Activated CD4-positive, alpha-beta memory T cell treated with anti-CD3 and anti-CD28 coated beads, Interleukin-2, amount 10 ng/mL, durations not matched to agents 7 days and 5 days (primary cell): ENCODE measurements around the gene OMA1. TPM values are rescaled to one million over a fixed set of nuclear protein-coding genes. Genes with fewer than 3 reads are reported as not detected.
"Not testable (repeated sequence)": the region's sequence is repeated elsewhere in the genome, so short reads cannot be mapped to it uniquely, and the experiment has no call there.

Experiments used
- CTCF ChIA-PET: fragments of 350-600 bp; sonication (Branson Sonifier 250); formaldehyde crosslinking; loops from one replicate; lab custom pipeline; 2021; ENCODE audit warnings: antibody characterized with exemption, inconsistent platforms; lab: Charles Lee
- POLR2A ChIA-PET: fragments of 350-600 bp; sonication (Branson Sonifier 250); formaldehyde crosslinking; loops from one replicate; lab custom pipeline; 2021; ENCODE audit warnings: antibody characterized with exemption; lab: Charles Lee
- DNase-seq: peaks from one replicate; pipeline ENCODE4 v3.0.0-alpha.2; 2020
- H3K27ac Mint-ChIP-seq: one replicate; pipeline ENCODE4 v1.8.0; 2021; ENCODE audit warnings: mild to moderate bottlenecking, mixed read lengths
- H3K27me3 Mint-ChIP-seq: one replicate; pipeline ENCODE4 v1.8.0; 2021; ENCODE audit warnings: mixed read lengths
- H3K36me3 Mint-ChIP-seq: one replicate; pipeline ENCODE4 v1.8.0; 2021; ENCODE audit warnings: low read depth, mixed read lengths
- H3K4me1 Mint-ChIP-seq: one replicate; pipeline ENCODE4 v1.8.0; 2021; ENCODE audit warnings: mixed read lengths
- H3K4me3 Mint-ChIP-seq: one replicate; pipeline ENCODE4 v1.8.0; 2021; ENCODE audit warnings: mild to moderate bottlenecking, mixed read lengths
- H3K9me3 Mint-ChIP-seq: one replicate; pipeline ENCODE4 v1.8.0; 2021; ENCODE audit warnings: mixed read lengths
- total RNA-seq, 2 experiments: library from RNA; stranded (reverse); gene quantifications; one replicate each; pipeline ENCODE4 v1.2.3, GENCODE V29; 2021

Gene OMA1
- total RNA-seq, 2 experiments from 2014 or later, result 21.9 to 23.1 TPM

DNA sequence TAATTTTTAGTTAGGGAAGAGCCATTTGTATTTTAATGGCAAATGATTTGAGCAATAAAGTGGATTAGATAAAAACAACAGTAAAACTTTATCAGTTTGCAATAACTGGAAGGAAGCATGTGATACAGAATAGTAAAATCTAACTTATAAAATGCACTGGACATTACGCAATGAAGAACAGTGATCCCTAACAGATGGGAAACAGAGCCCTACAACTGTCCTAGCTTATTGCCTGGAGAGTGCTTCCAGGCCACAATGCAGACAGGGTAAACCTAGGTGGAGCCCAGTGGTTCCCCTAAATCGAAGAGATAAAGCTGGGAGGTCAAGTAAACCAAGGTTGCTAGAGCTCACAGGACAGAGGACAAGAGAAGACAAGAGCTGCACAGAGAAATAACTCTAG lies 7.0 kb downstream of the OMA1 start:
- no peak for DNase-seq
- CTCF ChIA-PET, result interaction anchor here (0.9 to 1.3 kb wide), 3 partner anchors 23 to 114 kb away, joined by 3 to 4 read pairs (median 4); no protein-coding TSS in a partner anchor
- H3K27me3 Mint-ChIP-seq, result no peaks in the 10 kb centered on the region
- H3K27ac Mint-ChIP-seq, result no peak overlapping the region
- peaks cover 3% of the 10 kb centered on the region for H3K36me3 Mint-ChIP-seq
- POLR2A ChIA-PET, result no interaction called here
- H3K4me3 Mint-ChIP-seq, result no peak overlapping the region
- peaks cover 2% of the 10 kb centered on the region for H3K4me1 Mint-ChIP-seq
- no peaks in the 10 kb centered on the region for H3K9me3 Mint-ChIP-seq

DNA sequence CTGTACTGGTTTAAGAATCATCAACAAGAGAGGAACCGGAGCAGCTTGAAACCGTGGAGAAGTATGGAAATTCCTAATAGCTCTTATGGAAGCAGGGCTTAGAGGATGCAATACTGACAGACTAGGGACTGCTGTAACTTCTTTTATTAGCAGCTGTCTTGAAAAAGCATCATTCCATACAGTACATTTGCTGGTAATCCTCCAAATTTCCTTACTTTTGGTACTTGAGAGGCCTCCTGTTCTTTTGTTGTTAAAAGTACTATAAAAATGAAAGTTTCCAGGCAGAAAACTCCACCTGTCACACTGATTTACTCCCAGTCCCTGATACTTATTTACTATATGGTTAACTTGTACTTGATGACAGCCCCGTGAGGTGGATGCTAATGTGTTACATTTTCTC lies 7.7 kb downstream of the OMA1 start:
- no peak for DNase-seq
- Mint-ChIP-seq H3K27me3 (no peaks in the 10 kb centered on the region), H3K4me3 (no peak overlapping the region), H3K27ac (no peak overlapping the region), H3K9me3 (no peaks in the 10 kb centered on the region), H3K4me1 (peaks cover 2% of the 10 kb centered on the region), H3K36me3 (peaks cover 3% of the 10 kb centered on the region)
- ChIA-PET CTCF (interaction anchor here (1.0 to 1.2 kb wide), 3 partner anchors 8 to 114 kb away, joined by 3 to 5 read pairs (median 4); partner anchors contain the start of gene OMA1), POLR2A (no interaction called here)

DNA sequence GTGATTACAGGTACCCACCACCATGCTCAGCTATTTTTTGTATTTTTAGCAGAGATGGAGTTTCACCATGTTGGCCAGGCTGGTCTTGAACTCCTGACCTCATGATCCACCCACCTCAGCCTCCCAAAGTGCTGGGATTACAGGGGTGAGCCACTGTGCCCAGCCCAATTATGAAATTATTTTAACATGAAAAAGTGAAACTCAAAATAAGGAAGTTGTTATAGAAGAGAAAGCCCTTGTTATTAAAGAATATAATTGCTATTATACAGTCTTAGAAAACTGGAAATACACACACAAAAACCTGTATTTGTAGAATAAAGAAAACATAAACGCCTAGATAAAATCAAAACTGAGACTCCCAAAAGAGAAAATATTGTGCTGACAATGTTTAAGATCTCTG lies 14.7 kb downstream of the OMA1 start:
- H3K4me3 Mint-ChIP-seq, CTCF ChIA-PET, POLR2A ChIA-PET: not testable (repeated sequence)

DNA sequence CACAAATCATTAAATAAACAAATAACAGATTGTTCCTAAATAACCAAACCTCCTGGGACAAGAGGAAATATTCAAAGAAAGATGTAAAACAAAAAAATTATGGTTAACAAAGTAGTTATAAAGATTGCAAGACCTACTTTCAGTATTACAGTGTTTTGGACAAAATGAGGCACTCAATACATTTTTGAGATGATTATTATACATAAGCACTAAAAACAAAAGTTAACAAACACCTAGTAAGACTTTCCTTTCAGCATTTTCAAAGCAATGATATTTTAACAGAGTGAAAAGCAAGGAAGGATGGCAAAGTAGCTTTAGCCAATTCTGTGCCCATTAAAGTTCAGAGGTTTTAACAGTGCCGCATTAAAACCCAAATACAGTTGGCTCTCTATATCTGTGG lies 17.2 kb downstream of the OMA1 start:
- Mint-ChIP-seq H3K27me3 (no peaks in the 10 kb centered on the region), H3K36me3 (peaks cover 4% of the 10 kb centered on the region), H3K27ac (no peak overlapping the region), H3K4me3 (no peak overlapping the region), H3K4me1 (peaks cover 16% of the 10 kb centered on the region), H3K9me3 (no peaks in the 10 kb centered on the region)
- DNase-seq, result no peak
- ChIA-PET CTCF (no interaction called here), POLR2A (no interaction called here)

More for the DNA sequence above, 14.7 kb downstream of the OMA1 start:
- not testable (repeated sequence) for H3K9me3 Mint-ChIP-seq, H3K4me1 Mint-ChIP-seq, DNase-seq, H3K27ac Mint-ChIP-seq, H3K36me3 Mint-ChIP-seq, H3K27me3 Mint-ChIP-seq

- no peak overlapping the region for H3K4me3 Mint-ChIP-seq
- H3K27ac Mint-ChIP-seq, result no peak overlapping the region
- POLR2A ChIA-PET, result interaction anchor here (0.9 kb wide), 1 partner anchor 19 kb away, joined by 3 read pairs; no protein-coding TSS in a partner anchor
- H3K4me1 Mint-ChIP-seq, result peaks cover 20% of the 10 kb centered on the region
- no peaks in the 10 kb centered on the region for H3K9me3 Mint-ChIP-seq
- CTCF ChIA-PET, result interaction anchor here (1.3 kb wide), 1 partner anchor 8 kb away, joined by 3 read pairs; no protein-coding TSS in a partner anchor
- peaks cover 8% of the 10 kb centered on the region for H3K36me3 Mint-ChIP-seq
- DNase-seq, result no peak
- H3K27me3 Mint-ChIP-seq, result no peaks in the 10 kb centered on the region
Observed at GRCh38 chr1:58528518-58528917, 18.0 kb downstream of the OMA1 start.

DNA sequence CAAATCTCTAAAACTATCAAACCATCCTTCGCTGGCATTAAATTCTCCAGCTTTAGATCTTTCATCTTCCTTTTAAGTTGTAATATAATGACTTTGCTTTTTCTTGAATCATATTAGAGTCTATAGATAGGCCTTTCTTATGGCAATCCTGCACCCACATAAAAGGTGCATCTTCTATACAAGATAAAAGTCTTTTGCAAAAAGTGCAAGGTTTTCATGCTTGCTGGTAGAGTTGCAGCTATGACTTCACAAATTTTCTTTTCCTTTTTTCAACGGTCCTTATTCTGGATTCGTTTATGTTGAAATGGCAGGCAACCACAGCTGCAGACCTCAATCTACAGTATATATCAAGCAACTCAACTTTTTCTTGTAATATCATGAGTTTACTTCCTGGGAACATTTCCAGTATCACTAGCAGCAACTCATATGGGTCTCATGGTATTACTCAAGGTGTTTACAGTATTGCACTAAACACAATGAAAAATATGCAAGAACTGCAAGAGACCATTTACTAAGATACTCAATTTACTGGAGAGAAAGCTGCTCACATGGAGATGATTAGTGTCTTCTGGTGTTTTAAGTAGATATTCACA lies 22.1 kb downstream of the OMA1 start:
- peak overlapping the region; percentile 1 for H3K27ac Mint-ChIP-seq
- no peaks in the 10 kb centered on the region for H3K9me3 Mint-ChIP-seq
- H3K4me1 Mint-ChIP-seq, result peaks cover 19% of the 10 kb centered on the region
- peaks cover 29% of the 10 kb centered on the region for H3K36me3 Mint-ChIP-seq
- H3K27me3 Mint-ChIP-seq, result no peaks in the 10 kb centered on the region
- no peak for DNase-seq
- no peak overlapping the region for H3K4me3 Mint-ChIP-seq
- CTCF ChIA-PET, result interaction anchor here (1.5 to 3.6 kb wide), 2 partner anchors 9 to 21 kb away, joined by 3 to 12 read pairs; no protein-coding TSS in a partner anchor
- POLR2A ChIA-PET, result interaction anchor here (2.5 kb wide), 1 partner anchor 22 kb away, joined by 11 read pairs; the partner anchor contains the start of gene OMA1

DNA sequence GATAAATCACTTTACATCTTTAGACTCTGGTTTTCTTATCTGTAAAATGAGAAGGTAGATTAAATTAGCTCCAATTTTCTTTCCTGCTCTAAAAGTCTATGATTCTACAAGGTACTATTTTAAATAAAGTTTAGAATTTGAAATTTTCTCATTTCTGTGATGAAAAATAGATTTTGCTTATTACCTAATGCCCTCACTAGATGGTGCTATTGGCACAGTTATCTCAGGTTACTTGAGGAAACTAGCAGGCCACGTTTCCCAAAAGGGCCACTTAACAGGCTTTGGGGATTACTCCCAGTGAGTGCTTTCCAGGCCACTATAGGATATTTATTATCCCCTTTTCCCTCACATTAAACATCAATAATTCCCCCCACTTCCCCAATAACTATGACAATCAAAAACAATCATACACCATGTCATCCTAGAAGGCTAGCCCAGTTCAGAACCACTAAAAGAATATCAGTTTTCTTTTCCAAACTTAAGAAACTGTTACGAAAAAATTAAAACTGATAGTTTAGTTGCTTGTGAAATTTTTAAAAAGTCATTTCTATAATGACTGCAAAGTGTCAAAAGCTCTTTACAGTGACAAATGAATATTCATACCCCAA lies 30.6 kb downstream of the OMA1 start:
- Mint-ChIP-seq H3K36me3 (peaks cover 23% of the 10 kb centered on the region), H3K4me3 (no peak overlapping the region)
- no peak for DNase-seq

GRCh38 chr1:58513956-58514355 lies 32.6 kb downstream of the OMA1 start:
- no peak overlapping the region for H3K27ac Mint-ChIP-seq
- no peaks in the 10 kb centered on the region for H3K27me3 Mint-ChIP-seq
- H3K4me3 Mint-ChIP-seq, result no peak overlapping the region
- H3K4me1 Mint-ChIP-seq, result peaks cover 13% of the 10 kb centered on the region
- ChIA-PET CTCF (interaction anchor here (3.7 to 5.6 kb wide), 2 partner anchors 34 to 139 kb away, joined by 42 to 51 read pairs; partner anchors contain the start of gene OMA1), POLR2A (interaction anchor here (3.6 kb wide), 1 partner anchor 32 kb away, joined by 23 read pairs; the partner anchor contains the start of gene OMA1)
- DNase-seq, result no peak
- peaks cover 17% of the 10 kb centered on the region for H3K36me3 Mint-ChIP-seq
- H3K9me3 Mint-ChIP-seq, result peaks cover 2% of the 10 kb centered on the region

More for the DNA sequence above, 30.6 kb downstream of the OMA1 start:
- CTCF ChIA-PET, result interaction anchor here (0.6 to 5.6 kb wide), 18 partner anchors 8 to 1243 kb away, joined by 3 to 51 read pairs (median 3); partner anchors contain the start of gene OMA1
- Mint-ChIP-seq H3K9me3 (peaks cover 2% of the 10 kb centered on the region), H3K27me3 (no peaks in the 10 kb centered on the region), H3K27ac (no peak overlapping the region), H3K4me1 (peaks cover 13% of the 10 kb centered on the region)
- POLR2A ChIA-PET, result interaction anchor here (0.6 to 3.6 kb wide), 3 partner anchors 30 to 1243 kb away, joined by 3 to 23 read pairs (median 3); partner anchors contain the start of gene OMA1

GRCh38 chr1:58508629-58509028 lies 37.9 kb downstream of the OMA1 start:
- Mint-ChIP-seq H3K27ac (no peak overlapping the region), H3K36me3 (peaks cover 32% of the 10 kb centered on the region), H3K4me1 (no peaks in the 10 kb centered on the region), H3K27me3 (no peaks in the 10 kb centered on the region), H3K4me3 (no peak overlapping the region), H3K9me3 (peaks cover 2% of the 10 kb centered on the region)
- CTCF ChIA-PET, result no interaction called here
- DNase-seq, result no peak
- POLR2A ChIA-PET, result no interaction called here

DNA sequence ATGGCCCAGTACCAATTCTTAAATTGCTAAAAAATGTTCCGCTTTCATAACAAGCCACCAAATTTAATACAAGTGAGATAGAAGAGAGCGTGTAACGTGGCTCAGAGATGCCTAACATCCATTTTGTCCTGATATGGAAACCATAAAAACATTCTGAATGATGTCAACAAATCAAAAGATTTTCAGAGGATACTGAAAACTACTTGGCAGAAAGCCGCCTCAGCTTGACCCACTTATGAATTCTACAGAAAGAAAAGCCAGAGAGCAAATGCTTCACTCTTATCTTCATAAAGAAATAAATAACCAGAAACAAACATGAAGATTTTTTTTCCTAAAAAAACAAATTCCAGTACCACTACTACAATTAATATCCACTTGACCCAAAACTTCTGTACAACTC lies 41.2 kb downstream of the OMA1 start:
- no peak overlapping the region for H3K4me3 Mint-ChIP-seq
- ChIA-PET POLR2A (no interaction called here), CTCF (interaction anchor here (1.4 kb wide), 1 partner anchor 12 kb away, joined by 3 read pairs; no protein-coding TSS in a partner anchor)
- peaks cover 25% of the 10 kb centered on the region for H3K36me3 Mint-ChIP-seq
- H3K27me3 Mint-ChIP-seq, result no peaks in the 10 kb centered on the region
- no peaks in the 10 kb centered on the region for H3K9me3 Mint-ChIP-seq
- no peak for DNase-seq
- H3K27ac Mint-ChIP-seq, result no peak overlapping the region
- H3K4me1 Mint-ChIP-seq, result no peaks in the 10 kb centered on the region

DNA sequence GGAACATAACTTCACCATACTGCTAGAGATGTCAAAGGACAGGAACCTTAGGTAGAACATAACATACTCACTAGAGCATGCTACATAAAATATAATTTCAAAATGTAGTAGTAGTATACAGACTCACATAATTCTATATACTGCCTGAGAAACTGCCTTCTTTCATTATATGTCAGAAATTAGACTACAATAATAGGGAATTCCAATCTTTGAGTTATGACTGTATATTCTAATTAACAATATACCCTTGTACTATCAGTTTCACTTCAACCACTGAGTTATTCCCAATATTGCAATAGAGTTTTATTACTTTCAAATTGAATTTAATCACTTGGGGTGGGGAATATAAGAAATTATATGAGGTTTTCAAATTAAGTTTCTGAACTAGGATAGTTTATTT lies 44.0 kb downstream of the OMA1 start:
- no peaks in the 10 kb centered on the region for H3K4me1 Mint-ChIP-seq
- H3K27ac Mint-ChIP-seq, result no peak overlapping the region
- no peaks in the 10 kb centered on the region for H3K9me3 Mint-ChIP-seq
- no peak for DNase-seq
- ChIA-PET CTCF (no interaction called here), POLR2A (no interaction called here)
- no peak overlapping the region for H3K4me3 Mint-ChIP-seq
- peaks cover 20% of the 10 kb centered on the region for H3K36me3 Mint-ChIP-seq
- H3K27me3 Mint-ChIP-seq, result no peaks in the 10 kb centered on the region

DNA sequence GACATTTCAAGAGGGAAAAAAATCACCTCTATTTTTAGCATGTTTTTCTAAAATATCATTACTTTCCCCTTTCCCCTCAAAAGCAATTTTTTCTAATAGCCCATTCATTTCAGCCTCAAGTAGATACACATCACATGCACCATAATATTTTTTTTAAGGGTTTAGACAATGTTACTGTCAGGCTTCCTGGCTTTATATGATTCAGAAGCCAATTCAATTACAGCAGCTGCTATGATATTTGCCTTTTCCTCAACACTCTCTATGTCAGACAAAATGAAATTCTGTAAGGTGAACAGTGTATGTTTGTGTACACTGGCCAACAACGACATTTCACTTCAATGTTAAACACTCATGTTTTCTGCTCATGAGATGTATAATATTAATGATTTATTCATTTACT lies 46.5 kb downstream of the OMA1 start:
- H3K4me3 Mint-ChIP-seq, result no peak overlapping the region
- CTCF ChIA-PET, result no interaction called here
- DNase-seq, result no peak
- no peaks in the 10 kb centered on the region for H3K4me1 Mint-ChIP-seq
- H3K27ac Mint-ChIP-seq, result no peak overlapping the region
- no peaks in the 10 kb centered on the region for H3K27me3 Mint-ChIP-seq
- peaks cover 23% of the 10 kb centered on the region for H3K36me3 Mint-ChIP-seq
- H3K9me3 Mint-ChIP-seq, result no peaks in the 10 kb centered on the region
- POLR2A ChIA-PET, result no interaction called here

DNA sequence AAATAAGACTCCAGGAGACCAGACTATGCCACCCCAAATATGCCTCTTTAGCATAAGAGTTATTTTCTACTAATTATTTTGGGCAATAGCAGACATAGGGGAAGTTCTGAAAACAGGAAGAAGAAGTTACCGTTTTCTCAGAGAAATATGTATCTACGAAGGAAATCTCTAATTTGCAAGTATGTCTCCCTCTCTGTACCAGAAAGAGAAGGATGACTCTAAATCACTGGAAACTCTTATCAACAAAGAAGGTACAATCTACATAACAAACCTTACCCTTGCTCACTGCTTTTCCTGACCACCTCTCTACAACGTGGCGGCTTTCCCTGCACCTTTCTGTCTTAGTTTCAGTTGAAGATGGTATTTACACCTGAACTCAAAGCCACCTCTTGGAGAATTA lies 49.0 kb downstream of the OMA1 start:
- POLR2A ChIA-PET, result no interaction called here
- no peaks in the 10 kb centered on the region for H3K4me1 Mint-ChIP-seq

More for the DNA sequence above, 49.0 kb downstream of the OMA1 start:
- Mint-ChIP-seq H3K27ac (no peak overlapping the region), H3K27me3 (no peaks in the 10 kb centered on the region), H3K36me3 (peaks cover 20% of the 10 kb centered on the region), H3K9me3 (no peaks in the 10 kb centered on the region), H3K4me3 (no peak overlapping the region)
- no peak for DNase-seq
- CTCF ChIA-PET, result no interaction called here
